ENCODE results near the gene RPGRIP1. TPM values are rescaled to one million over a fixed set of nuclear protein-coding genes. Genes with fewer than 3 reads are reported as not detected.
"Not testable (repeated sequence)": the region's sequence is repeated elsewhere in the genome, so short reads cannot be mapped to it uniquely, and the experiment has no call there.

The RPGRIP1 gene
- total RNA-seq, 1 experiment from 2014 or later = not detected

GRCh38 chr14:21269252-21270046, 10.4 kb upstream of the RPGRIP1 start, which contains the start of gene HNRNPC:
Gene HNRNPC, minus strand, starts transcription at chr14:21269442. Its CDS starts 35,249 bp downstream, at chr14:21234193.
- intact Hi-C loops (cut with micrococcal nuclease) = loop anchor here (2.0 kb wide), 1 partner anchor 113 kb away; no protein-coding TSS in a partner anchor
- Mint-ChIP-seq H3K27me3 (ENCODE audit: insufficient read depth, unreplicated experiment) (no peaks in the 10 kb centered on the region), H3K9me3 (ENCODE audit: unreplicated experiment) (no peaks in the 10 kb centered on the region), H3K4me3 (ENCODE audit: unreplicated experiment) (peak within 1 kb of the TSS; percentile 90), H3K4me1 (ENCODE audit: insufficient read depth, unreplicated experiment) (peaks cover 12% of the 10 kb centered on the region), H3K27ac (ENCODE audit: low read depth, unreplicated experiment) (peak within 1 kb of the TSS; percentile 99), H3K36me3 (ENCODE audit: insufficient read depth, unreplicated experiment) (peaks cover 51% of the 10 kb centered on the region)
- BruUV-seq (replicated peaks) = no TSS peak
- CTCF ChIA-PET = interaction anchor here (0.6 kb wide), 1 partner anchor 1672 kb away, joined by 3 read pairs; no protein-coding TSS in a partner anchor
- POLR2A ChIA-PET = interaction anchor here (0.8 to 7.3 kb wide), 11 partner anchors 11 to 165 kb away, joined by 3 to 82 read pairs (median 4); partner anchors contain the start of gene SUPT16H
- peak; percentile 100 for DNase-seq (ENCODE audit: unreplicated experiment)
- TF ChIP-seq, protein P1, sequence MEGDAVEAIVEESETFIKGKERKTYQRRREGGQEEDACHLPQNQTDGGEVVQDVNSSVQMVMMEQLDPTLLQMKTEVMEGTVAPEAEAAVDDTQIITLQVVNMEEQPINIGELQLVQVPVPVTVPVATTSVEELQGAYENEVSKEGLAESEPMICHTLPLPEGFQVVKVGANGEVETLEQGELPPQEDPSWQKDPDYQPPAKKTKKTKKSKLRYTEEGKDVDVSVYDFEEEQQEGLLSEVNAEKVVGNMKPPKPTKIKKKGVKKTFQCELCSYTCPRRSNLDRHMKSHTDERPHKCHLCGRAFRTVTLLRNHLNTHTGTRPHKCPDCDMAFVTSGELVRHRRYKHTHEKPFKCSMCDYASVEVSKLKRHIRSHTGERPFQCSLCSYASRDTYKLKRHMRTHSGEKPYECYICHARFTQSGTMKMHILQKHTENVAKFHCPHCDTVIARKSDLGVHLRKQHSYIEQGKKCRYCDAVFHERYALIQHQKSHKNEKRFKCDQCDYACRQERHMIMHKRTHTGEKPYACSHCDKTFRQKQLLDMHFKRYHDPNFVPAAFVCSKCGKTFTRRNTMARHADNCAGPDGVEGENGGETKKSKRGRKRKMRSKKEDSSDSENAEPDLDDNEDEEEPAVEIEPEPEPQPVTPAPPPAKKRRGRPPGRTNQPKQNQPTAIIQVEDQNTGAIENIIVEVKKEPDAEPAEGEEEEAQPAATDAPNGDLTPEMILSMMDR (IDR thresholded peaks at IDR 0.05; ENCODE audit: unreplicated experiment) = no peak

DNA sequence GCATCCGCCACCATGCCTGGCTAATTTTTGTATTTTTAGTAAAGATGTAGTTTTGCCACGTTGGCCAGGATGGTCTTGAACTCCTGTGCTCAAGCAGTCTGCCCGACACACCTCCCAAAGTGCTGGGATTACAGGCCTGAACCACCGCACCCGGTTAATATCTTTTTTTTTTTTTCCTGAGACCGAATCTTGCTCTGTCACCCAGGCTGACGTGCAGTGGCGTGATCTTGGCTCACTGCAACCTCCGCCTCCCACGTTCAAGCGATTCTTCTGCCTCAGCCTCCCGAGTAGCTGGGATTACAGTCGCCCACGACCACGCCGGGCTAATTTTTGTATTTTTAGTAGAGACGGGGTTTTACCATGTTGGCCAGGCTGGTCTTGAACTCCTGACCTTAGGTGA, 7.2 kb upstream of the RPGRIP1 start:
- H3K4me1 Mint-ChIP-seq (ENCODE audit: insufficient read depth, unreplicated experiment); BruUV-seq (replicated peaks); H3K27ac Mint-ChIP-seq (ENCODE audit: low read depth, unreplicated experiment); H3K9me3 Mint-ChIP-seq (ENCODE audit: unreplicated experiment); H3K4me3 Mint-ChIP-seq (ENCODE audit: unreplicated experiment); intact Hi-C loops (cut with micrococcal nuclease); DNase-seq (ENCODE audit: unreplicated experiment); H3K27me3 Mint-ChIP-seq (ENCODE audit: insufficient read depth, unreplicated experiment): not testable (repeated sequence)
- ChIA-PET CTCF (interaction anchor here (1.6 kb wide), 1 partner anchor 68 kb away, joined by 6 read pairs; no protein-coding TSS in a partner anchor), POLR2A (interaction anchor here (0.8 to 3.4 kb wide), 2 partner anchors 17 to 35 kb away, joined by 3 to 11 read pairs; no protein-coding TSS in a partner anchor)
- peaks cover 19% of the 10 kb centered on the region for H3K36me3 Mint-ChIP-seq (ENCODE audit: insufficient read depth, unreplicated experiment)

- H3K9me3 Mint-ChIP-seq (ENCODE audit: unreplicated experiment) = no peaks in the 10 kb centered on the region
- no peak for DNase-seq (ENCODE audit: unreplicated experiment)
- ChIA-PET CTCF (interaction anchor here (0.6 kb wide), 2 partner anchors 67 to 140 kb away, joined by 3 read pairs; no protein-coding TSS in a partner anchor), POLR2A (interaction anchor here (3.4 kb wide), 1 partner anchor 33 kb away, joined by 11 read pairs; no protein-coding TSS in a partner anchor)
- no peaks in the 10 kb centered on the region for H3K27me3 Mint-ChIP-seq (ENCODE audit: insufficient read depth, unreplicated experiment)
- H3K27ac Mint-ChIP-seq (ENCODE audit: low read depth, unreplicated experiment) = no peak overlapping the region
- no peaks in the 10 kb centered on the region for H3K36me3 Mint-ChIP-seq (ENCODE audit: insufficient read depth, unreplicated experiment)
- no TSS peak for BruUV-seq (replicated peaks)
- H3K4me1 Mint-ChIP-seq (ENCODE audit: insufficient read depth, unreplicated experiment) = no peaks in the 10 kb centered on the region
- no peak overlapping the region for H3K4me3 Mint-ChIP-seq (ENCODE audit: unreplicated experiment)
- intact Hi-C loops (cut with micrococcal nuclease) = no loop called here
- TF ChIP-seq, protein P1 (IDR thresholded peaks at IDR 0.05; ENCODE audit: unreplicated experiment) = no peak
Measured at GRCh38 chr14:21275261-21275858, 4.5 kb upstream of the RPGRIP1 start.

- no TSS peak for BruUV-seq (replicated peaks)
- CTCF ChIA-PET = interaction anchor here (0.6 kb wide), 2 partner anchors 422 to 871 kb away, joined by 3 read pairs; no protein-coding TSS in a partner anchor
- no peak overlapping the region for H3K27ac Mint-ChIP-seq (ENCODE audit: low read depth, unreplicated experiment)
- no peaks in the 10 kb centered on the region for H3K36me3 Mint-ChIP-seq (ENCODE audit: insufficient read depth, unreplicated experiment)
- H3K9me3 Mint-ChIP-seq (ENCODE audit: unreplicated experiment) = no peaks in the 10 kb centered on the region
- no peaks in the 10 kb centered on the region for H3K27me3 Mint-ChIP-seq (ENCODE audit: insufficient read depth, unreplicated experiment)
- no peak for DNase-seq (ENCODE audit: unreplicated experiment)
- TF ChIP-seq, protein P1 (IDR thresholded peaks at IDR 0.05; ENCODE audit: unreplicated experiment) = no peak
- H3K4me3 Mint-ChIP-seq (ENCODE audit: unreplicated experiment) = no peak overlapping the region
- POLR2A ChIA-PET = interaction anchor here (1.0 kb wide), 1 partner anchor 12 kb away, joined by 3 read pairs; no protein-coding TSS in a partner anchor
- no peaks in the 10 kb centered on the region for H3K4me1 Mint-ChIP-seq (ENCODE audit: insufficient read depth, unreplicated experiment)
- intact Hi-C loops (cut with micrococcal nuclease) = no loop called here
Measured at GRCh38 chr14:21278632-21279031, 1.3 kb upstream of the RPGRIP1 start.

DNA sequence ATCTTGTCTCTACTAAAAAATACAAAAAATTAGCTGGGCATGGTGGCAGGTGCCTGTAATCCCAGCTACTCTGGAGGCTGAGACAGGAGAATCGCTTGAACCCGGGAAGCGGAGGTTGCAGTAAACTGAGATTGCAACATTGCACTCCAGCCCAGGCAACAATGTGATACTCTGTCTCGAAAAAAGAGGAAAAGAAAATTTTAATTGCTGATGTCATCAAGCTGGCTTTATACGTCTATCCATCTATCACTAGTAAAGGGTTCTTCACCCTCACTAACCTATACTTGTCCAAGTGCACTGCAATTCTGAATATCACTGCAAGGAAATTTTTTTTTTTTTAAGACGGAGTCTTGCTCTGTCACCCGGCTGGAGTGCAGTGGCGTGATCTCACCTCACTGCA, 2.0 kb downstream of the RPGRIP1 start:
- CTCF ChIA-PET; DNase-seq (ENCODE audit: unreplicated experiment); H3K27me3 Mint-ChIP-seq (ENCODE audit: insufficient read depth, unreplicated experiment); BruUV-seq (replicated peaks); intact Hi-C loops (cut with micrococcal nuclease); POLR2A ChIA-PET; H3K27ac Mint-ChIP-seq (ENCODE audit: low read depth, unreplicated experiment); H3K4me3 Mint-ChIP-seq (ENCODE audit: unreplicated experiment); H3K4me1 Mint-ChIP-seq (ENCODE audit: insufficient read depth, unreplicated experiment); H3K36me3 Mint-ChIP-seq (ENCODE audit: insufficient read depth, unreplicated experiment); H3K9me3 Mint-ChIP-seq (ENCODE audit: unreplicated experiment): not testable (repeated sequence)

DNA sequence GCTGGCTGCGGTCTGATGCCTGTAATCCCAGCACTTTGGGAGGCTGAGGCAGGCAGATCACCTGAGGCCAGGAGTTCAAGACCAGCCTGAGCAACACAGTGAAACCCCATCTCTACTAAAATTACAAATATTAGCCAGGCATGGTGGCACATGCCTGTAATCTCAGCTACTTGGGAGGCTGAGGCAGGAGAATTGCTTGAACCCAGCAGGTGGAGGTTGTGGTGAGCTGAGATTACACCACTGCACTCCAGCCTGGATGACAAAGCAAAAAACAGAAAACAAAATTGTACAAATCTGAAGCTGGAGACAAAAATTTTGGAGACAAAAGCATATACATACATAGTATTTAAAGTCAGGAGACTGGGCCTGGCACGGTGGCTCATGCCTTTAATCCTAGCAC, 6.6 kb downstream of the RPGRIP1 start:
- H3K4me3 Mint-ChIP-seq (ENCODE audit: unreplicated experiment); CTCF ChIA-PET; intact Hi-C loops (cut with micrococcal nuclease); H3K4me1 Mint-ChIP-seq (ENCODE audit: insufficient read depth, unreplicated experiment); H3K9me3 Mint-ChIP-seq (ENCODE audit: unreplicated experiment); H3K36me3 Mint-ChIP-seq (ENCODE audit: insufficient read depth, unreplicated experiment); DNase-seq (ENCODE audit: unreplicated experiment); BruUV-seq (replicated peaks); H3K27ac Mint-ChIP-seq (ENCODE audit: low read depth, unreplicated experiment); H3K27me3 Mint-ChIP-seq (ENCODE audit: insufficient read depth, unreplicated experiment): not testable (repeated sequence)
- POLR2A ChIA-PET = interaction anchor here (0.6 kb wide), 1 partner anchor 52 kb away, joined by 3 read pairs; no protein-coding TSS in a partner anchor
